ENCODE results near the gene KRT86. TPM values are rescaled to one million over a fixed set of nuclear protein-coding genes. Genes with fewer than 3 reads are reported as not detected.
"Not testable (repeated sequence)": the region's sequence is repeated elsewhere in the genome, so short reads cannot be mapped to it uniquely, and the experiment has no call there.

Gene KRT86
- total RNA-seq, 1 donor from 2014 or later = not detected

DNA sequence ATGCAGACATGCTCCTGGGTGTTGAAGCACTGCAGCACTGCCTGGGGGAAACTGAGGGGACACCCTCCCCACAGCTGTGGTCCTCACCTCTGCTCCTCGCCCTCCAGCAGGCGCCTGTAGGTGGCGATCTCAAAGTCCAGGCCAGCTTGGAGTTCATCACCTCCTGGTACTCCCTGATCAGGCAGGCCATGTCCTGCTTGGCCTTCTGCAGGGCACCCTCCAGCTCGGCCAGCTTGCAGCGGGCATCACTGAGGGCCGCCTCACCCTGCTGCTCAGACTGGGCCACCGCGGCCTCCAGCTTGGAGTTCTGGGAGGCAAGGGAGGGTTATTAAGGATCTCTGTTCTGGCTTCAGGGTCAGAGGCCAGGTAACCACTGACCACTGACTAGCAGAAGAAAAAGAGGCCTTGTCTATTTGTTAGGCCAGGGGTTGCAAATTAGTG is 22.2 kb upstream of the KRT86 start:
- not testable (repeated sequence) for DNase-seq (ENCODE audit: low spot score, unreplicated experiment); H3K36me3 Mint-ChIP-seq (ENCODE audit: insufficient read depth); H3K9me3 Mint-ChIP-seq (ENCODE audit: low read depth); H3K4me3 Mint-ChIP-seq (ENCODE audit: low read depth); H3K27ac Mint-ChIP-seq
- H3K27me3 Mint-ChIP-seq = peaks cover 87% of the 10 kb centered on the region
- H3K4me1 Mint-ChIP-seq (ENCODE audit: low read depth) = peaks cover 19% of the 10 kb centered on the region
- TF ChIP-seq, protein P1, sequence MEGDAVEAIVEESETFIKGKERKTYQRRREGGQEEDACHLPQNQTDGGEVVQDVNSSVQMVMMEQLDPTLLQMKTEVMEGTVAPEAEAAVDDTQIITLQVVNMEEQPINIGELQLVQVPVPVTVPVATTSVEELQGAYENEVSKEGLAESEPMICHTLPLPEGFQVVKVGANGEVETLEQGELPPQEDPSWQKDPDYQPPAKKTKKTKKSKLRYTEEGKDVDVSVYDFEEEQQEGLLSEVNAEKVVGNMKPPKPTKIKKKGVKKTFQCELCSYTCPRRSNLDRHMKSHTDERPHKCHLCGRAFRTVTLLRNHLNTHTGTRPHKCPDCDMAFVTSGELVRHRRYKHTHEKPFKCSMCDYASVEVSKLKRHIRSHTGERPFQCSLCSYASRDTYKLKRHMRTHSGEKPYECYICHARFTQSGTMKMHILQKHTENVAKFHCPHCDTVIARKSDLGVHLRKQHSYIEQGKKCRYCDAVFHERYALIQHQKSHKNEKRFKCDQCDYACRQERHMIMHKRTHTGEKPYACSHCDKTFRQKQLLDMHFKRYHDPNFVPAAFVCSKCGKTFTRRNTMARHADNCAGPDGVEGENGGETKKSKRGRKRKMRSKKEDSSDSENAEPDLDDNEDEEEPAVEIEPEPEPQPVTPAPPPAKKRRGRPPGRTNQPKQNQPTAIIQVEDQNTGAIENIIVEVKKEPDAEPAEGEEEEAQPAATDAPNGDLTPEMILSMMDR (IDR thresholded peaks at IDR 0.05; ENCODE audit: unreplicated experiment) = peak; percentile 36

DNA sequence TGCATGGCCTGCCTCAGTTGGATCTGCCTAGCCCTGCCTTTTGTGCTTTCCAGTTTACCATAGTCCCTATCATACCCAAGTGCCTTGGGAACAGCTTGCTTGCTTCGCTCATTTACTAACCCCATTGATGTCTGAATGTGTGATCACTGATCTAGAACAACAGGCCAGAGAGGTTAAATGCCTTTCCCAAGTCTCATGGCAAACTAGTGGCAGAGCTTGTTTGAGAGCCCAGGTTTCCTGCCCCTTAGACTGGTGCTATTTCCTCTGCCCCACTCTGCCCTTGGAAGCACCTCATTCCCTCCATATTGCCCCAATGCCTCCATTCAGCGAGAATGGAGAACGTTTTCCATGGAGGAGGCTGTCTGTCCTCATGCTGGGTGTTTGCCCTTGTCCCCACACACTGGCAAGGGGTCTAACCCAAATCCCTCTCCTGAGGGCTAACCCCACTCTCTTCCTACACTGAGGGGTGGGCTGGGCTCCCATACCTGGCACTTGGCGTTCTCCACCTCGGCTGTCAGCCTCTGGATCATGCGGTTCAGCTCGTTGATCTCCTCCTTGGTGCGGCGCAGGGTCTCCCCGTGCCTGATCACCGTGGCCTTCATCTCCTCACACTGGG is 21.6 kb upstream of the KRT86 start:
- H3K27me3 Mint-ChIP-seq = peaks cover 88% of the 10 kb centered on the region
- no peaks in the 10 kb centered on the region for H3K9me3 Mint-ChIP-seq (ENCODE audit: low read depth)
- no peaks in the 10 kb centered on the region for H3K36me3 Mint-ChIP-seq (ENCODE audit: insufficient read depth)
- TF ChIP-seq, protein P1 (IDR thresholded peaks at IDR 0.05; ENCODE audit: unreplicated experiment) = no peak
- H3K27ac Mint-ChIP-seq = no peak overlapping the region
- peaks cover 13% of the 10 kb centered on the region for H3K4me1 Mint-ChIP-seq (ENCODE audit: low read depth)
- H3K4me3 Mint-ChIP-seq (ENCODE audit: low read depth) = no peak overlapping the region
- DNase-seq (ENCODE audit: low spot score, unreplicated experiment) = no peak

DNA sequence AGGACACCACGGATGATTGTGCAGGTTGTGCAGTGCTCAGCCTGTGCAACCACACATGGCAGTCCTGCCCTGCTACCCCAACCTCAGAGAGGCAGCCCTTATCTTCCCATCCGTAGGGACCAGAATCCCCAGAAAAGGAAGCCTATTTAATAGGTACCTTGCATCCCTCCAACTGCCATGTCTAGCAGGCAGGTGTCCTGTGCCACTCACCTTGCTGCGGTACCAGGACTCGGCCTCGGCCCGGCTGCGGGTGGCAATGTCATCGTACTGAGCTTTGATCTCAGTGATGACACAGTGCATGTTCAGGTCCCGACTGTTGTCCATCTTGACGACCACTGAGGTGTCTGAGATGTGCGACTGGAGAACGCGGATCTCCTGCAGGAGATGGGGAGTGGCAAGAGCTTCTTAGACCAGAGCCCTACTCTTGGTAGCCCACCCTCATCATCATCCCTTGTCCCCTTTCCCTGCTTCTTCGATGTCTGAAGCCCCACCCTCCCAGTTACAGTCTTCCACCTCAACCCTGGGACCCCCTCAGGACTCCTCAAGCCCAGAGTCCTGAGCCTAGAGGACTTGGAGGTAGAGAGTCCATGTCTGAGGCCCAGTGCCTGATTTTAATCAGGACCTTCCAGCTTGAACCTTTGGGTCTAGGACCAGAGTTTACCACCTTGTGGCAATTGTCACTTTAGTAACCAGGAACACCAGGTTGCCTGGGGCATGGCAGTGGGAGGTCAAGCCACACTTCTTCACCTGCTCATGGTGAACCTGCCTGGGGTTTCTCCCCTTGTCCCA is 20.9 kb upstream of the KRT86 start:
- no peak overlapping the region for H3K27ac Mint-ChIP-seq
- DNase-seq (ENCODE audit: low spot score, unreplicated experiment) = no peak
- peaks cover 9% of the 10 kb centered on the region for H3K4me1 Mint-ChIP-seq (ENCODE audit: low read depth)
- H3K36me3 Mint-ChIP-seq (ENCODE audit: insufficient read depth) = no peaks in the 10 kb centered on the region
- no peak overlapping the region for H3K4me3 Mint-ChIP-seq (ENCODE audit: low read depth)
- TF ChIP-seq, protein P1 (IDR thresholded peaks at IDR 0.05; ENCODE audit: unreplicated experiment) = no peak
- no peaks in the 10 kb centered on the region for H3K9me3 Mint-ChIP-seq (ENCODE audit: low read depth)
- peaks cover 89% of the 10 kb centered on the region for H3K27me3 Mint-ChIP-seq

DNA sequence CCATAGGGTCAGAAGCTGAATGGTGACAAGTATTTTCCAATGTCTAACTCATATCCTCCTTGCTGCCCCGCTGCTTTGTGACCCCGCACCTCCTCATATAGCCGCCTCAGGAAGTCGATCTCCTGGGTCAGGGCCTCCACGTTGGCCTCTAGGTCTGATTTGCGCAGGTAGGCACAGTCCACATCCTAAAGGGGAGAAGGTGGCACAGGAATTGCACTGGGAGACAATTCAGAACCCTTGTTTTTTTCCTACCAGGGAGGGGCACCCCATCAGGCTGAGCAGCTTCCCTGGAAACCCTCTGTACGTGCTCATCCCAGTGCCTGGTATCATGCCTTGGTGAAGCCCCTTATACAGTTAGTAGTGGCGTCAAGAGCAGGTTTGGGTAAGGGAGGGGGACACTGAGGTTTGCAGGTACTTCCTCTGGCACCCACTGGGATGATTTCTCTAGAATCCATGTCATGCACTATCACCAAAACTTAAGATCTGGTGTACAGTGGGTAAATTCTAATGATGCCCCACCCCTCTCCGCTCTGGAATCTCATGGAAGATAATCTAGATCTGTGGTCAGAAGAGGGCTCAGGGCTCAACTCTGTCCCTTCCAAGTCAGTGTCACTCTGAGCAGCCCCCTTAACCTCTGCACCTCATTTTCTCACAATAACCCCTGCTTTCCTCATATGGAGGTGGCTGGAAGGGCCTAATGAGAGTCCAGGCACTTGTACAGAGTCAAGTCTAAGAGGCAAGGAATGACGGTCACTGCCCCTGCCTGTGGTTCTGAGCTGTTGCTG is 20.1 kb upstream of the KRT86 start:
- TF ChIP-seq, protein P1 (IDR thresholded peaks at IDR 0.05; ENCODE audit: unreplicated experiment) = no peak
- Mint-ChIP-seq H3K4me3 (ENCODE audit: low read depth) (no peak overlapping the region), H3K27me3 (peaks cover 89% of the 10 kb centered on the region), H3K9me3 (ENCODE audit: low read depth) (no peaks in the 10 kb centered on the region), H3K27ac (no peak overlapping the region), H3K36me3 (ENCODE audit: insufficient read depth) (no peaks in the 10 kb centered on the region), H3K4me1 (ENCODE audit: low read depth) (peaks cover 6% of the 10 kb centered on the region)
- DNase-seq (ENCODE audit: low spot score, unreplicated experiment) = no peak
